ENCODE results near the gene NACC2.

DNA sequence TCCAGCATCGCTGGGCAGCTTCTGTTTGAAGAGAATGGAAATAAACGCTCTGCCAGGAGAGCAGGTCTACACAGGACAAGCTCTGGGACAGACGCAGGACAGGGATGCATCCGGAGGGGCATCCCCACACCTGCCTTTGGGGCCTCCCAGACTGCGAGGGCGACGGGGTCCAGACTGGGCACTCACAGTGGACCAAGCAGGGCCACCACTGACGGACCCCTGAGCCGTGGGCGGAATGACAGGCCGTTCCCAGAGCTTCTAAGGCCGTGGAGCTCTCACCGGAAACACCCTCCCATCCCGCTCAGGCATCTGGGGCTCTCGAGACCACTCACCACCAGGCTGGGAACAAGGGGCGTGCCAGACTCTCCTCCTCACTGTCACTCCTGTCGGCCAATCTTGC lies 34.1 kb upstream of the NACC2 start:
- TF ChIP-seq, protein P1, sequence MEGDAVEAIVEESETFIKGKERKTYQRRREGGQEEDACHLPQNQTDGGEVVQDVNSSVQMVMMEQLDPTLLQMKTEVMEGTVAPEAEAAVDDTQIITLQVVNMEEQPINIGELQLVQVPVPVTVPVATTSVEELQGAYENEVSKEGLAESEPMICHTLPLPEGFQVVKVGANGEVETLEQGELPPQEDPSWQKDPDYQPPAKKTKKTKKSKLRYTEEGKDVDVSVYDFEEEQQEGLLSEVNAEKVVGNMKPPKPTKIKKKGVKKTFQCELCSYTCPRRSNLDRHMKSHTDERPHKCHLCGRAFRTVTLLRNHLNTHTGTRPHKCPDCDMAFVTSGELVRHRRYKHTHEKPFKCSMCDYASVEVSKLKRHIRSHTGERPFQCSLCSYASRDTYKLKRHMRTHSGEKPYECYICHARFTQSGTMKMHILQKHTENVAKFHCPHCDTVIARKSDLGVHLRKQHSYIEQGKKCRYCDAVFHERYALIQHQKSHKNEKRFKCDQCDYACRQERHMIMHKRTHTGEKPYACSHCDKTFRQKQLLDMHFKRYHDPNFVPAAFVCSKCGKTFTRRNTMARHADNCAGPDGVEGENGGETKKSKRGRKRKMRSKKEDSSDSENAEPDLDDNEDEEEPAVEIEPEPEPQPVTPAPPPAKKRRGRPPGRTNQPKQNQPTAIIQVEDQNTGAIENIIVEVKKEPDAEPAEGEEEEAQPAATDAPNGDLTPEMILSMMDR (IDR thresholded peaks at IDR 0.05; ENCODE audit: low read depth, low read length, poor library complexity, severe bottlenecking) = no peak
- no peak for TF ChIP-seq EZH2phosphoT487 (IDR thresholded peaks at IDR 0.05; ENCODE audit: borderline replicate concordance, low read length)

Data from DOHH2 (cell line).